Smooth muscle cell (in vitro differentiated cells): Measurements from ENCODE around the gene RFX1. TPM values are rescaled to one million over a fixed set of nuclear protein-coding genes. Genes with fewer than 3 reads are reported as not detected.

ENCODE experiments used
- DNase-seq: peaks from one replicate; lab custom pipeline; 2025; ENCODE audit not compliant: unreplicated experiment; lab: John Stamatoyannopoulos, UW
- H2AFZ ChIP-seq: fragments of 200-600 bp; sonication (generic); 2 replicates; pipeline ENCODE4 v1.6.0; 2016; ENCODE audit warnings: antibody characterized with exemption, low read depth, mild to moderate bottlenecking
- H3F3A ChIP-seq: fragments of 200-600 bp; sonication (generic); 2 replicates; pipeline ENCODE4 v1.6.0; 2017; ENCODE audit warnings: antibody characterized with exemption, low read depth
- H3K27ac ChIP-seq: fragments of 200-600 bp; sonication (generic); 2 replicates; pipeline ENCODE4 v1.5.1; 2016; ENCODE audit warnings: low read depth, mild to moderate bottlenecking
- H3K27me3 ChIP-seq: fragments of 200-600 bp; sonication (generic); 2 replicates; pipeline ENCODE4 v1.6.1; 2016; ENCODE audit warnings: low read depth, mild to moderate bottlenecking
- H3K36me3 ChIP-seq: fragments of 200-600 bp; sonication (generic); 2 replicates; pipeline ENCODE4 v1.5.1; 2016; ENCODE audit warnings: low read depth
- H3K4me1 ChIP-seq: fragments of 200-600 bp; sonication (generic); 2 replicates; pipeline ENCODE4 v1.5.1; 2016; ENCODE audit warnings: low read depth
- H3K4me2 ChIP-seq: fragments of 200-600 bp; sonication (generic); 2 replicates; pipeline ENCODE4 v1.6.0; 2016; ENCODE audit warnings: mild to moderate bottlenecking
- H3K4me3 ChIP-seq: fragments of 200-600 bp; sonication (generic); 2 replicates; pipeline ENCODE4 v1.5.1; 2016; ENCODE audit warnings: mild to moderate bottlenecking
- H3K79me2 ChIP-seq: fragments of 200-600 bp; sonication (generic); 2 replicates; pipeline ENCODE4 v1.6.0; 2016; ENCODE audit warnings: low read depth, mild to moderate bottlenecking
- H3K9ac ChIP-seq: fragments of 200-600 bp; sonication (generic); 2 replicates; pipeline ENCODE4 v1.6.0; 2016; ENCODE audit warnings: low read depth
- H3K9me3 ChIP-seq: fragments of 200-600 bp; sonication (generic); replicated peaks from 2 replicates; pipeline ENCODE4 v1.5.1; 2016; ENCODE audit warnings: low read depth
- H4K20me1 ChIP-seq: fragments of 200-600 bp; sonication (generic); 2 replicates; pipeline ENCODE4 v1.6.0; 2016; ENCODE audit warnings: low read depth
- WGBS: methylation state at CpG from one replicate; pipeline ENCODE4 v1.1.7; 2016; ENCODE audit warnings: low lambda C conversion rate; 5-methylcytosine and 5-hydroxymethylcytosine counted together
- polyA plus RNA-seq: library from polyadenylated mRNA; unstranded; fragments of >200 nt; fragmentation: Nextera tagmentation; extraction: Ambion mirVana; gene quantifications from 2 replicates; pipeline ENCODE4 v1.2.1, GENCODE V29; 2016
- total RNA-seq: library from RNA; depleted of rRNA; stranded (reverse); fragments of >200 nt; gene quantifications from 2 replicates; pipeline ENCODE4 v1.2.3, GENCODE V29; 2014
- TF ChIP-seq, protein P1 (sequence below): fragments of 200-600 bp; sonication (generic); IDR thresholded peaks from 2 replicates; pipeline ENCODE4 v1.5.1; 2017; ENCODE audit warnings: borderline replicate concordance, mild to moderate bottlenecking, antibody characterized with exemption; ENCODE audit not compliant: insufficient read depth, poor library complexity, severe bottlenecking

RFX1 gene
- total and polyA plus RNA-seq, 2 experiments from 2014 or later = 2.2 TPM

GRCh38 chr19:13982773-13983172, 23.3 kb downstream of the RFX1 start:
- no peaks in the 10 kb centered on the region for H3K79me2 ChIP-seq
- H3K4me1 ChIP-seq = peaks cover 24% of the 10 kb centered on the region
- TF ChIP-seq, protein P1, sequence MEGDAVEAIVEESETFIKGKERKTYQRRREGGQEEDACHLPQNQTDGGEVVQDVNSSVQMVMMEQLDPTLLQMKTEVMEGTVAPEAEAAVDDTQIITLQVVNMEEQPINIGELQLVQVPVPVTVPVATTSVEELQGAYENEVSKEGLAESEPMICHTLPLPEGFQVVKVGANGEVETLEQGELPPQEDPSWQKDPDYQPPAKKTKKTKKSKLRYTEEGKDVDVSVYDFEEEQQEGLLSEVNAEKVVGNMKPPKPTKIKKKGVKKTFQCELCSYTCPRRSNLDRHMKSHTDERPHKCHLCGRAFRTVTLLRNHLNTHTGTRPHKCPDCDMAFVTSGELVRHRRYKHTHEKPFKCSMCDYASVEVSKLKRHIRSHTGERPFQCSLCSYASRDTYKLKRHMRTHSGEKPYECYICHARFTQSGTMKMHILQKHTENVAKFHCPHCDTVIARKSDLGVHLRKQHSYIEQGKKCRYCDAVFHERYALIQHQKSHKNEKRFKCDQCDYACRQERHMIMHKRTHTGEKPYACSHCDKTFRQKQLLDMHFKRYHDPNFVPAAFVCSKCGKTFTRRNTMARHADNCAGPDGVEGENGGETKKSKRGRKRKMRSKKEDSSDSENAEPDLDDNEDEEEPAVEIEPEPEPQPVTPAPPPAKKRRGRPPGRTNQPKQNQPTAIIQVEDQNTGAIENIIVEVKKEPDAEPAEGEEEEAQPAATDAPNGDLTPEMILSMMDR = no peak
- no peak overlapping the region for H3K4me3 ChIP-seq
- H4K20me1 ChIP-seq = no peaks in the 10 kb centered on the region
- WGBS = 98% methylated on average over 9 of the region's 9 CpGs
- no peak overlapping the region for H3K9ac ChIP-seq
- no peak overlapping the region for H3K27ac ChIP-seq
- no peak for DNase-seq
- no peaks in the 10 kb centered on the region for H3K27me3 ChIP-seq
- H3K36me3 ChIP-seq = no peaks in the 10 kb centered on the region
- H3K4me2 ChIP-seq = no peak overlapping the region
- H3K9me3 ChIP-seq = no peaks in the 10 kb centered on the region
- no peak overlapping the region for H2AFZ ChIP-seq
- no peaks in the 10 kb centered on the region for H3F3A ChIP-seq

GRCh38 chr19:13981988-13982501, 24.1 kb downstream of the RFX1 start:
- H3K27ac ChIP-seq = no peak overlapping the region
- no peaks in the 10 kb centered on the region for H3K79me2 ChIP-seq
- no peak for DNase-seq
- H4K20me1 ChIP-seq = no peaks in the 10 kb centered on the region
- H3K4me2 ChIP-seq = no peak overlapping the region
- WGBS = 91% methylated on average over 17 of the region's 17 CpGs
- H3K36me3 ChIP-seq = no peaks in the 10 kb centered on the region
- no peaks in the 10 kb centered on the region for H3K27me3 ChIP-seq
- no peaks in the 10 kb centered on the region for H3K9me3 ChIP-seq
- TF ChIP-seq, protein P1 = no peak
- peaks cover 20% of the 10 kb centered on the region for H3K4me1 ChIP-seq
- H3F3A ChIP-seq = no peaks in the 10 kb centered on the region
- no peak overlapping the region for H3K9ac ChIP-seq
- H3K4me3 ChIP-seq = no peak overlapping the region
- H2AFZ ChIP-seq = no peak overlapping the region

GRCh38 chr19:13981467-13981866, 24.7 kb downstream of the RFX1 start:
- H3K9ac ChIP-seq = no peak overlapping the region
- peaks cover 14% of the 10 kb centered on the region for H3K4me1 ChIP-seq
- no peak for DNase-seq
- H3K36me3 ChIP-seq = no peaks in the 10 kb centered on the region
- no peaks in the 10 kb centered on the region for H4K20me1 ChIP-seq
- no peak overlapping the region for H2AFZ ChIP-seq
- no peak overlapping the region for H3K4me3 ChIP-seq
- H3K9me3 ChIP-seq = no peaks in the 10 kb centered on the region
- no peak overlapping the region for H3K27ac ChIP-seq
- H3F3A ChIP-seq = no peaks in the 10 kb centered on the region
- 93% methylated on average over 9 of the region's 9 CpGs for WGBS
- H3K4me2 ChIP-seq = no peak overlapping the region
- TF ChIP-seq, protein P1 = no peak
- H3K79me2 ChIP-seq = no peaks in the 10 kb centered on the region
- no peaks in the 10 kb centered on the region for H3K27me3 ChIP-seq

DNA sequence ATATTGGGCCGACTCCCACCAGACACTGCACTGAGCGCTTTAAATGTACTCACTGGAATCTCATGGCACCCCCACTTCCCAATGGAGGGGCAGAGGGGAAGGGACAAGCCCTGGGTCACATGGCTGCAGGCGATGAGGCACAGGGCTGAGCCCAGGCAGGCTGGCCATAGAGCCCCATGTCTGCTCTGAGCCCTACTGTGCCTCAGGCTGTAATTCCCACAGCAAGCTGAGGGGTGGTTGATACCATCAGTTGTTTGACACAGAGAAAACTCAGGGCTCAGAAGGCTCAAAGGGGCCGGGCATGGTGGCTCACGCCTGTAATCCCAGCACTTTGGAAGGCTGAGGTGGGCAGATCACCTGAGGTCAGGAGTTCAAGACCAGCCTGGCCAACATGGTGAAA, 25.1 kb downstream of the RFX1 start:
- H3K27me3 ChIP-seq = no peaks in the 10 kb centered on the region
- TF ChIP-seq, protein P1 = no peak
- no peaks in the 10 kb centered on the region for H3K36me3 ChIP-seq
- H3K4me2 ChIP-seq = no peak overlapping the region
- H3F3A ChIP-seq = no peaks in the 10 kb centered on the region
- no peak for DNase-seq
- no peak overlapping the region for H3K4me3 ChIP-seq
- no peak overlapping the region for H2AFZ ChIP-seq
- peaks cover 10% of the 10 kb centered on the region for H3K4me1 ChIP-seq
- no peak overlapping the region for H3K27ac ChIP-seq
- H3K9me3 ChIP-seq = no peaks in the 10 kb centered on the region
- 89% methylated on average over 5 of the region's 5 CpGs for WGBS
- no peaks in the 10 kb centered on the region for H3K79me2 ChIP-seq
- no peaks in the 10 kb centered on the region for H4K20me1 ChIP-seq
- no peak overlapping the region for H3K9ac ChIP-seq
